Esophagus muscularis mucosa (tissue), 4 donors: ENCODE results near the gene TXNDC11. TPM values are rescaled to one million over a fixed set of nuclear protein-coding genes. Genes with fewer than 3 reads are reported as not detected.

ENCODE experiments used
- DNase-seq: peaks from one replicate; pipeline ENCODE4 v3.0.0-alpha.2; 2017; ENCODE audit errors: extremely low spot score
- H3K27ac ChIP-seq, 4 donors: fragments of 200-600 bp; sonication (generic); replicated peaks in 1 of 4; 1 replicate in 3 of 4; 2 replicates in 1 of 4; pipeline ENCODE4 v1.5.1; 2016 to 2019; ENCODE audit warnings: mild to moderate bottlenecking in 1 of 4
- H3K27me3 ChIP-seq, 4 donors: fragments of 200-600 bp; sonication (generic); one replicate each; pipeline versions ENCODE4 v1.5.1 to v1.6.0; 2016 to 2019
- H3K36me3 ChIP-seq, 4 donors: fragments of 200-600 bp; sonication (generic); one replicate each; pipeline ENCODE4 v1.5.1; 2016 to 2019
- H3K4me1 ChIP-seq, 4 donors: fragments of 200-600 bp; sonication (generic); one replicate each; pipeline ENCODE4 v1.5.1; 2016 to 2019
- H3K4me3 ChIP-seq, 4 donors: fragments of 200-600 bp; sonication (generic); 1 replicate in 2 of 4; 2 replicates in 2 of 4; pipeline ENCODE4 v1.5.1; 2016 to 2019; ENCODE audit warnings: mild to moderate bottlenecking in 4 of 4, moderate library complexity in 1 of 4
- H3K9me3 ChIP-seq, 4 donors: fragments of 200-600 bp; sonication (generic); 1 replicate in 3 of 4; 2 replicates in 1 of 4; pipeline ENCODE4 v1.5.1; 2016 to 2019
- CTCF ChIP-seq, 3 experiments: fragments of 200-600 bp in 2 of 3; fragments of 450-650 bp in 1 of 3; sonication (generic) in 2 of 3; IDR thresholded peaks; one replicate each; pipeline ENCODE4 v1.5.1; 2017 to 2019; ENCODE audit warnings: antibody characterized with exemption in 3 of 3, mild to moderate bottlenecking in 2 of 3, moderate library complexity in 1 of 3
- EP300 ChIP-seq: sonication (generic); formaldehyde crosslinking; IDR thresholded peaks from one replicate; pipeline ENCODE4 v1.6.1; 2017; ENCODE audit warnings: antibody characterized with exemption
- POLR2A ChIP-seq: fragments of 450-650 bp; IDR thresholded peaks from one replicate; pipeline ENCODE4 v1.6.1; 2017; ENCODE audit warnings: antibody characterized with exemption, moderate library complexity, mild to moderate bottlenecking, low read depth
- POLR2AphosphoS5 ChIP-seq, 2 donors: sonication (generic); formaldehyde crosslinking; IDR thresholded peaks; one replicate each; pipeline ENCODE4 v1.6.1; 2017; ENCODE audit warnings: antibody characterized with exemption in 2 of 2
- WGBS: methylation state at CpG from one replicate; pipeline ENCODE4 v1.1.5; 2018; 5-methylcytosine and 5-hydroxymethylcytosine counted together
- intact Hi-C: fragments of 100-400 bp; cut with DNase I; formaldehyde crosslinking; loops from one replicate; pipeline ENCODE4 v1.15.1; 2023
- total RNA-seq, 4 donors: library from RNA; depleted of rRNA; stranded (reverse); fragments of >200 nt; gene quantifications; one replicate each; pipeline versions ENCODE4 v1.1.0 to v1.2.1, GENCODE V29; 2016

Gene TXNDC11
- total RNA-seq, 4 donors from 2014 or later, result 32.4 to 47.2 (median 38.2) TPM

- TF ChIP-seq EP300 (no peak), POLR2AphosphoS5 (IDR thresholded peaks at IDR 0.05) (no peak), POLR2A (no peak), CTCF (IDR thresholded peaks at IDR 0.05) (no peak)
- WGBS, result 87% methylated on average over 9 of the region's 9 CpGs
- Histone ChIP-seq H3K36me3 (peaks cover 45 to 99% (median 90%) of the 10 kb centered on the region in 4 donors), H3K4me1 (peaks cover 8 to 11% (median 10%) of the 10 kb centered on the region in 4 donors), H3K27ac (no peak overlapping the region), H3K27me3 (no peaks in the 10 kb centered on the region), H3K4me3 (no peak overlapping the region), H3K9me3 (no peaks in the 10 kb centered on the region)
- intact Hi-C loops, result no loop called here
- DNase-seq, result no peak
Measured at GRCh38 chr16:11759163-11759834, 16.6 kb upstream of the TXNDC11 start.

- H3K36me3 ChIP-seq, result peaks cover 36 to 100% (median 90%) of the 10 kb centered on the region in 4 donors
- intact Hi-C loops, result no loop called here
- TF ChIP-seq POLR2A (no peak), EP300 (no peak)
- 64% methylated on average over 10 of the region's 10 CpGs for WGBS
- peaks cover 8 to 11% (median 10%) of the 10 kb centered on the region in 4 donors for H3K4me1 ChIP-seq
- H3K27me3 ChIP-seq, result no peaks in the 10 kb centered on the region
- peak overlapping the region in 1 of 4 donors; percentile 25 for H3K27ac ChIP-seq
- no peaks in the 10 kb centered on the region for H3K9me3 ChIP-seq
- H3K4me3 ChIP-seq, result no peak overlapping the region
- no peak for DNase-seq
Measured at GRCh38 chr16:11757671-11758545, 15.3 kb upstream of the TXNDC11 start.

GRCh38 chr16:11756248-11756647 is 13.6 kb upstream of the TXNDC11 start:
- H3K36me3 ChIP-seq, result peaks cover 50 to 100% (median 90%) of the 10 kb centered on the region in 4 donors
- no peaks in the 10 kb centered on the region for H3K27me3 ChIP-seq
- no peak overlapping the region for H3K27ac ChIP-seq
- H3K4me3 ChIP-seq, result no peak overlapping the region
- TF ChIP-seq POLR2A, result no peak
- TF ChIP-seq EP300, result no peak
- TF ChIP-seq CTCF (IDR thresholded peaks at IDR 0.05), result no peak
- TF ChIP-seq POLR2AphosphoS5 (IDR thresholded peaks at IDR 0.05), result no peak
- H3K9me3 ChIP-seq, result no peaks in the 10 kb centered on the region
- H3K4me1 ChIP-seq, result peaks cover 8 to 11% (median 10%) of the 10 kb centered on the region in 4 donors
- intact Hi-C loops, result no loop called here
- 85% methylated on average over 3 of the region's 3 CpGs for WGBS
- no peak for DNase-seq

GRCh38 chr16:11755022-11755760 is 12.5 kb upstream of the TXNDC11 start:
- intact Hi-C loops, result no loop called here
- Histone ChIP-seq H3K36me3 (peaks cover 54 to 100% (median 89%) of the 10 kb centered on the region in 4 donors), H3K4me1 (peaks cover 8 to 11% (median 10%) of the 10 kb centered on the region in 4 donors), H3K27ac (no peak overlapping the region), H3K9me3 (no peaks in the 10 kb centered on the region), H3K4me3 (no peak overlapping the region), H3K27me3 (no peaks in the 10 kb centered on the region)
- TF ChIP-seq EP300 (no peak), CTCF (IDR thresholded peaks at IDR 0.05) (no peak)
- DNase-seq, result no peak
- 95% methylated on average over 13 of the region's 13 CpGs for WGBS

- WGBS, result 84% methylated on average over 3 of the region's 3 CpGs
- DNase-seq, result no peak
- peaks cover 2 to 5% (median 4%) of the 10 kb centered on the region in 4 donors for H3K4me1 ChIP-seq
- H3K9me3 ChIP-seq, result no peaks in the 10 kb centered on the region
- no peak overlapping the region for H3K27ac ChIP-seq
- H3K36me3 ChIP-seq, result peaks cover 53 to 97% (median 90%) of the 10 kb centered on the region in 4 donors
- intact Hi-C loops, result no loop called here
- no peak overlapping the region for H3K4me3 ChIP-seq
- no peaks in the 10 kb centered on the region for H3K27me3 ChIP-seq
- TF ChIP-seq POLR2A, result no peak
- no peak for TF ChIP-seq POLR2AphosphoS5 (IDR thresholded peaks at IDR 0.05)
- no peak for TF ChIP-seq CTCF (IDR thresholded peaks at IDR 0.05)
- TF ChIP-seq EP300, result no peak
Measured at GRCh38 chr16:11752856-11753255, 10.2 kb upstream of the TXNDC11 start.
